IMR-90 (cell line): ENCODE data around the gene TMEM53. TPM values are rescaled to one million over a fixed set of nuclear protein-coding genes. Genes with fewer than 3 reads are reported as not detected.

Source experiments
- ATAC-seq: fragments of 200-7000 bp; cut with Tn5 transposase; 2 replicates; pipeline ENCODE4 v1.9.1; 2020; ENCODE audit warnings: low read depth, mild to moderate bottlenecking, moderate library complexity
- BruUV-seq: library from RNA; stranded (reverse); fragments of 400-500 nt; replicated peaks from 2 replicates; lab custom pipeline; 2021; lab: Mats Ljungman, UMichigan
- CTCF ChIA-PET: fragments of 300-600 bp; formaldehyde crosslinking; extraction: SDS; loops from one replicate; lab custom pipeline; 2021; ENCODE audit warnings: antibody characterized with exemption; lab: Yijun Ruan, JAX
- POLR2A ChIA-PET: fragments of 300-600 bp; sonication (Branson Sonifier 250); formaldehyde crosslinking; loops from one replicate; lab custom pipeline; 2022; ENCODE audit warnings: antibody characterized with exemption; ENCODE audit not compliant: unreplicated experiment; lab: Charles Lee
- DNase-seq: peaks from one replicate; pipeline ENCODE4 v3.0.0; 2013
- H2AFZ ChIP-seq: replicated peaks from 2 replicates; pipeline ENCODE3; 2013; ENCODE audit warnings: low read length, mild to moderate bottlenecking; ENCODE audit not compliant: poor library complexity
- H2AK5ac ChIP-seq: 2 replicates; pipeline ENCODE4 v1.6.1; 2013; ENCODE audit warnings: low read depth, low read length, inconsistent platforms
- H2AK9ac ChIP-seq: replicated peaks from 2 replicates; pipeline ENCODE3; 2013; ENCODE audit warnings: mild to moderate bottlenecking, low read depth, low read length, moderate library complexity; ENCODE audit not compliant: poor library complexity
- H2BK120ac ChIP-seq: 2 replicates; pipeline ENCODE4 v1.6.1; 2013; ENCODE audit warnings: low read depth, low read length, inconsistent platforms
- H2BK15ac ChIP-seq: 3 replicates; pipeline ENCODE4 v1.6.1; 2013; ENCODE audit warnings: low read depth, low read length, inconsistent platforms
- H2BK20ac ChIP-seq: 2 replicates; pipeline ENCODE4 v1.6.1; 2013; ENCODE audit warnings: low read depth, mild to moderate bottlenecking, inconsistent platforms, low read length, moderate library complexity
- H2BK5ac ChIP-seq: 2 replicates; pipeline ENCODE4 v1.6.1; 2013; ENCODE audit warnings: mild to moderate bottlenecking, low read depth, low read length, inconsistent platforms; ENCODE audit not compliant: poor library complexity, severe bottlenecking
- H3K14ac ChIP-seq: replicated peaks from 2 replicates; pipeline ENCODE4 v1.6.1; 2013; ENCODE audit warnings: low read depth, low read length, inconsistent platforms
- H3K18ac ChIP-seq: 2 replicates; pipeline ENCODE4 v1.6.1; 2013; ENCODE audit warnings: low read depth, low read length, control low read depth
- H3K23ac ChIP-seq: 2 replicates; pipeline ENCODE4 v1.6.1; 2013; ENCODE audit warnings: low read depth, low read length, inconsistent platforms
- H3K27ac ChIP-seq: 2 replicates; pipeline ENCODE4 v1.5.1; 2013; ENCODE audit warnings: mild to moderate bottlenecking, control low read depth, low read length; ENCODE audit not compliant: insufficient read depth
- H3K27me3 ChIP-seq: 2 replicates; pipeline ENCODE4 v1.6.1; 2013; ENCODE audit warnings: low read length; ENCODE audit not compliant: control insufficient read depth, insufficient read depth
- H3K36me3 ChIP-seq: 2 replicates; pipeline ENCODE4 v1.6.1; 2013; ENCODE audit warnings: low read length, mixed read lengths; ENCODE audit not compliant: control insufficient read depth, insufficient read depth
- H3K4ac ChIP-seq: 2 replicates; pipeline ENCODE4 v1.6.1; 2013; ENCODE audit warnings: low read depth, low read length, inconsistent platforms
- H3K4me1 ChIP-seq: 2 replicates; pipeline ENCODE4 v1.6.1; 2013; ENCODE audit warnings: low read length, mixed read lengths; ENCODE audit not compliant: control insufficient read depth, insufficient read depth
- H3K4me2 ChIP-seq: 2 replicates; pipeline ENCODE4 v1.6.1; 2013; ENCODE audit warnings: low read depth, mild to moderate bottlenecking, control low read depth, low read length, moderate library complexity
- H3K4me3 ChIP-seq: 2 replicates; pipeline ENCODE4 v1.5.1; 2013; ENCODE audit warnings: low read depth, mild to moderate bottlenecking, control low read depth, low read length, moderate library complexity; ENCODE audit not compliant: insufficient read depth
- H3K56ac ChIP-seq: 2 replicates; pipeline ENCODE4 v1.6.1; 2013; ENCODE audit warnings: low read length, inconsistent platforms; ENCODE audit not compliant: insufficient read depth; ENCODE audit errors: extremely low read depth
- H3K79me1 ChIP-seq, 2 experiments: 2 replicates each; pipeline ENCODE4 v1.6.1; 2013; ENCODE audit warnings: low read length in 2 of 2, inconsistent platforms in 1 of 2, low read depth in 1 of 2
- H3K9ac ChIP-seq: 2 replicates; pipeline ENCODE4 v1.6.1; 2013; ENCODE audit warnings: low read depth, low read length, control low read depth
- H3K9me1 ChIP-seq: 2 replicates; pipeline ENCODE4 v1.6.1; 2013; ENCODE audit warnings: low read length, inconsistent platforms; ENCODE audit not compliant: insufficient read depth
- H3K9me3 ChIP-seq: 2 replicates; pipeline ENCODE4 v1.6.1; 2013; ENCODE audit warnings: low read length; ENCODE audit not compliant: control insufficient read depth, insufficient read depth
- H4K20me1 ChIP-seq: 2 replicates; pipeline ENCODE4 v1.6.1; 2013; ENCODE audit warnings: low read length, inconsistent platforms; ENCODE audit not compliant: insufficient read depth
- H4K5ac ChIP-seq: 2 replicates; pipeline ENCODE4 v1.6.1; 2013; ENCODE audit warnings: mild to moderate bottlenecking, low read depth, low read length, control low read depth
- H4K8ac ChIP-seq, 2 experiments: 2 replicates each; pipeline ENCODE4 v1.6.1; 2013; ENCODE audit warnings: low read depth in 2 of 2, low read length in 2 of 2, control low read depth in 1 of 2, inconsistent platforms in 1 of 2
- H4K91ac ChIP-seq: 2 replicates; pipeline ENCODE4 v1.6.1; 2013; ENCODE audit warnings: low read depth, low read length, inconsistent platforms; ENCODE audit not compliant: insufficient read depth
- CTCF ChIP-seq: conservative IDR thresholded peaks from 2 replicates; pipeline ENCODE4 v1.5.1; 2012; ENCODE audit warnings: mild to moderate bottlenecking, low read depth, low read length, improper control_type of control experiment
- MXI1 ChIP-seq: IDR thresholded peaks from 2 replicates; pipeline ENCODE4 v1.6.1; 2012; ENCODE audit warnings: low read depth, mild to moderate bottlenecking, low read length, moderate library complexity, borderline replicate concordance
- RAD21 ChIP-seq: IDR thresholded peaks from 2 replicates; pipeline ENCODE4 v1.6.1; 2012; ENCODE audit warnings: low read length, improper control_type of control experiment
- SMC3 ChIP-seq: fragments of 150-350 bp; IDR thresholded peaks from 2 replicates; pipeline ENCODE4 v1.6.1; 2016; ENCODE audit warnings: low read depth, mild to moderate bottlenecking, antibody characterized with exemption, low read length, moderate library complexity
- USF2 ChIP-seq: fragments of 150-350 bp; IDR thresholded peaks from 2 replicates; pipeline ENCODE4 v1.6.1; 2017; ENCODE audit warnings: mild to moderate bottlenecking, antibody characterized with exemption, low read length, low read depth
- WGBS, 2 experiments: methylation state at CpG; one replicate each; pipeline versions ENCODE4 v1.1.5 to v1.1.7; 2013; ENCODE audit warnings: missing lambda C conversion rate in 2 of 2; ENCODE audit not compliant: insufficient read length in 1 of 2; ENCODE audit errors: extremely low coverage in 2 of 2; 5-methylcytosine and 5-hydroxymethylcytosine counted together
- dilution Hi-C: fragments of 300-500 bp; cut with HindIII; formaldehyde crosslinking; loops from one replicate; pipeline ENCODE4 v1.14.3; 2018; ENCODE audit warnings: low sequenced_read_pairs; ENCODE audit not compliant: unreplicated experiment
- in situ Hi-C: fragments of 300-500 bp; cut with MboI; formaldehyde crosslinking; loops from 3 replicates; pipeline ENCODE4 v1.14.3; 2019; ENCODE audit warnings: low sequenced_read_pairs, inconsistent platforms, mixed read lengths
- intact Hi-C: fragments of 100-400 bp; cut with micrococcal nuclease; formaldehyde crosslinking; loops from 2 replicates; pipeline ENCODE4 v1.10.0; 2022
- polyA plus RNA-seq, 3 experiments: library from polyadenylated mRNA; depleted of rRNA; stranded (reverse); fragments of >200 nt; gene quantifications; 2 replicates each; pipeline ENCODE4 v1.2.3, GENCODE V29; 2012; ENCODE audit warnings: low replicate concordance in 1 of 3
- total RNA-seq: library from RNA; depleted of rRNA; stranded (reverse); fragments of >200 nt; gene quantifications from 2 replicates; pipeline ENCODE4 v1.2.3, GENCODE V29; 2012

Gene TMEM53
- total and polyA plus RNA-seq, 2 of the 4 experiments (the other 2 are of a cell fraction): 2.7 to 6.3 TPM

- in situ Hi-C loops: no loop called here
- peak; percentile 75 for ATAC-seq
Measured at GRCh38 chr1:44655609-44656008, 18.7 kb downstream of the TMEM53 start.

More at GRCh38 chr1:44655609-44656008, 18.7 kb downstream of the TMEM53 start:
- Histone ChIP-seq H2BK15ac (no peak overlapping the region), H3K27ac (no peak overlapping the region), H3K4me1 (0 out of 2 replicates have a peak, but pooled peaks cover 2% of the 10 kb centered on the region), H2BK20ac (no peak overlapping the region), H3K56ac (no peak overlapping the region), H2AK9ac (peak overlapping the region; percentile 22), H3K27me3 (no peaks in the 10 kb centered on the region), H3K36me3 (peaks cover 2% of the 10 kb centered on the region; the same call in 1 of the 2 replicates), H3K23ac (no peak overlapping the region), H3K14ac (no peak overlapping the region), H4K8ac (no peak overlapping the region), H2AK5ac (no peak overlapping the region), H2BK120ac (no peak overlapping the region), H3K18ac (no peak overlapping the region), H3K4me3 (no peak overlapping the region), H4K91ac (no peak overlapping the region), H3K4me2 (no peak overlapping the region), H4K5ac (no peak overlapping the region), H3K9me1 (no peaks in the 10 kb centered on the region), H2AFZ (peak overlapping the region; percentile 64), H3K9me3 (no peaks in the 10 kb centered on the region), H3K4ac (no peak overlapping the region), H3K9ac (no peak overlapping the region), H4K20me1 (0 out of 2 replicates have a peak, but pooled peaks cover 5% of the 10 kb centered on the region), H3K79me1 (no peaks in the 10 kb centered on the region), H2BK5ac (no peak overlapping the region)
- 58% methylated on average over 3 of the region's 5 CpGs; no CpG with 5 or more reads in 1 of the 2 experiments for WGBS, 2 experiments
- dilution Hi-C loops (no loop called here), intact Hi-C loops (no loop called here)
- CTCF ChIA-PET: interaction anchor here (1.0 kb wide), 1 partner anchor 9 kb away, joined by 7 read pairs; no protein-coding TSS in a partner anchor
- BruUV-seq: no TSS peak
- POLR2A ChIA-PET: no interaction called here
- TF ChIP-seq RAD21 (peak; percentile 57), CTCF (peak; percentile 65), MXI1 (no peak), USF2 (no peak), SMC3 (peak; percentile 58)
- DNase-seq: no peak
